ENCODE data around the gene ZNF521.

DNA sequence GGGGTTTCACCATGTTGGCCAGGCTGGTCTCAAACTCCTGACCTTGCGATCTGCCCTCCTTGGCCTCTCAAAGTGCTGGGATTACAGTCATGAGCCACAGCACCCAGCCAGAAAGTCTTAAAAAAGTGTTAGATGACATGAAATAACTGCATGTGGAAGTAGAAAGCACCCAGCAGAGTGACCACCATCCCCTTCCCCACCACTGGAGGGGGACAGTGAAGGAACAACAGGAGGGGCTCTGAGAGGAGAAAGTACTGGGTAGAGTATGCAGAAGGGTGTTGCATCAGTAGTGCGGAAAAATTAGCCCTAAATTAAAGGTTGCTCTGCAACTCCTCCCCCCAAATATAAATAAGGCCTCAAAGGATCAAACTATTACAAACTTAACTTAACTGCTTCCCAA lies 230.5 kb downstream of the ZNF521 start:
- TF ChIP-seq CTCF (IDR thresholded peaks at IDR 0.05) (no peak), POLR2A (IDR thresholded peaks at IDR 0.05) (no peak), EP300 (IDR thresholded peaks at IDR 0.05) (no peak)
